Activated CD4-positive, alpha-beta T cell treated with anti-CD3 and anti-CD28 coated beads, Interleukin-10, Interleukin-2, amounts not matched to agents 100 ng/mL and 50 ng/mL, durations not matched to agents 16 hours and 8 hours (primary cell): Measurements from ENCODE around the gene RHBDD2.
"Not testable (repeated sequence)": the region's sequence is repeated elsewhere in the genome, so short reads cannot be mapped to it uniquely, and the experiment has no call there.

Source experiments
- DNase-seq: peaks from one replicate; pipeline ENCODE4 v3.0.0-alpha.2; 2020

RHBDD2 gene

GRCh38 chr7:75878769-75879611 is at the start of gene RHBDD2:
TSS of gene RHBDD2 (plus strand) at chr7:75879034. CDS start at chr7:75879083, 49 bp downstream.
- peak; percentile 98 for DNase-seq

- DNase-seq = not testable (repeated sequence)
Observed at GRCh38 chr7:75829656-75830055, 49.2 kb upstream of the RHBDD2 start.

GRCh38 chr7:75830978-75831377 is 47.9 kb upstream of the RHBDD2 start:
- DNase-seq = no peak

- not testable (repeated sequence) for DNase-seq
Observed at GRCh38 chr7:75833662-75834061, 45.2 kb upstream of the RHBDD2 start.

- DNase-seq = no peak
Observed at GRCh38 chr7:75835688-75836285, 43.0 kb upstream of the RHBDD2 start.

- DNase-seq = no peak
Observed at GRCh38 chr7:75836798-75837197, 42.0 kb upstream of the RHBDD2 start.

GRCh38 chr7:75838281-75838930 is 40.4 kb upstream of the RHBDD2 start:
- not testable (repeated sequence) for DNase-seq

- DNase-seq = no peak
Observed at GRCh38 chr7:75840029-75840428, 38.8 kb upstream of the RHBDD2 start.

GRCh38 chr7:75842836-75843446 is 35.9 kb upstream of the RHBDD2 start:
- peak; percentile 74 for DNase-seq

GRCh38 chr7:75843613-75844116 is 35.2 kb upstream of the RHBDD2 start:
- DNase-seq = no peak

- DNase-seq = no peak
Observed at GRCh38 chr7:75844158-75844557, 34.7 kb upstream of the RHBDD2 start.

- not testable (repeated sequence) for DNase-seq
Observed at GRCh38 chr7:75845132-75845531, 33.7 kb upstream of the RHBDD2 start.

- no peak for DNase-seq
Observed at GRCh38 chr7:75847707-75848106, 31.1 kb upstream of the RHBDD2 start.

- DNase-seq = no peak
Observed at GRCh38 chr7:75849573-75849972, 29.3 kb upstream of the RHBDD2 start.

- DNase-seq = no peak
Observed at GRCh38 chr7:75850235-75850634, 28.6 kb upstream of the RHBDD2 start.

GRCh38 chr7:75854233-75854632 is 24.6 kb upstream of the RHBDD2 start:
- DNase-seq = no peak

- DNase-seq = not testable (repeated sequence)
Observed at GRCh38 chr7:75854813-75855345, 24.0 kb upstream of the RHBDD2 start.

- DNase-seq = no peak
Observed at GRCh38 chr7:75856536-75856935, 22.3 kb upstream of the RHBDD2 start.

GRCh38 chr7:75858410-75858809 is 20.4 kb upstream of the RHBDD2 start:
- DNase-seq = no peak

- DNase-seq = no peak
Observed at GRCh38 chr7:75861636-75862035, 17.2 kb upstream of the RHBDD2 start.

- not testable (repeated sequence) for DNase-seq
Observed at GRCh38 chr7:75864251-75864650, 14.6 kb upstream of the RHBDD2 start.

GRCh38 chr7:75866114-75866488 is 12.7 kb upstream of the RHBDD2 start:
- DNase-seq = no peak
